Heart right ventricle (tissue), 16 donors: ENCODE data around the gene STAMBP. TPM values are rescaled to one million over a fixed set of nuclear protein-coding genes. Genes with fewer than 3 reads are reported as not detected.

ENCODE experiments used
- ATAC-seq, 8 donors: fragments of 200-7000 bp; cut with Tn5 transposase; one replicate each; pipeline ENCODE4 v1.9.1; 2020; ENCODE audit warnings: mild to moderate bottlenecking in 8 of 8, moderate library complexity in 8 of 8, moderate number of reproducible peaks in 1 of 8
- DNase-seq, 2 donors: peaks; one replicate each; pipeline ENCODE4 v3.0.0-alpha.2; 2020
- H3K27ac ChIP-seq, 10 donors: fragments of 200-600 bp; sonication (generic) in 2 of 10; one replicate each; pipeline versions ENCODE4 v1.5.0 to v1.8.0; 2020 to 2022; ENCODE audit warnings: mild to moderate bottlenecking in 3 of 10
- H3K27me3 ChIP-seq, 7 donors: fragments of 200-600 bp; one replicate each; pipeline ENCODE4 v1.8.0; 2021 to 2022; ENCODE audit warnings: mild to moderate bottlenecking in 2 of 7
- H3K36me3 ChIP-seq, 9 donors: fragments of 200-600 bp; sonication (generic) in 1 of 9; one replicate each; pipeline versions ENCODE4 v1.5.0 to v1.8.0; 2020 to 2022; ENCODE audit warnings: mild to moderate bottlenecking in 2 of 9
- H3K4me1 ChIP-seq, 9 donors: fragments of 200-600 bp; sonication (generic) in 1 of 9; one replicate each; pipeline versions ENCODE4 v1.5.0 to v1.8.0; 2020 to 2022; ENCODE audit warnings: mild to moderate bottlenecking in 4 of 9
- H3K4me3 ChIP-seq, 10 donors: fragments of 200-600 bp; sonication (generic) in 2 of 10; one replicate each; pipeline versions ENCODE4 v1.5.0 to v1.8.0; 2020 to 2022; ENCODE audit warnings: mild to moderate bottlenecking in 7 of 10, moderate library complexity in 2 of 10
- H3K9me3 ChIP-seq, 11 donors: fragments of 200-600 bp in 10 of 11; sonication (generic) in 2 of 11; one replicate each; pipeline versions ENCODE4 v1.5.0 to v1.8.0; 2013 to 2022; ENCODE audit warnings: mild to moderate bottlenecking in 2 of 11, control low read depth in 1 of 11, moderate library complexity in 1 of 11
- WGBS, 2 donors: extraction: QIAGEN DNeasy Blood & Tissue Kit; methylation state at CpG; one replicate each; pipeline ENCODE4 v1.1.7; 2013; ENCODE audit warnings: inconsistent platforms in 1 of 2; 5-methylcytosine and 5-hydroxymethylcytosine counted together
- intact Hi-C, 10 donors: fragments of 100-400 bp; cut with DNase I; formaldehyde crosslinking; loops; one replicate each; pipeline versions ENCODE4 v1.11.1 to v1.14.2; 2022
- polyA plus RNA-seq, 2 donors: library from polyadenylated mRNA; stranded (reverse); fragments of 200-250 nt; gene quantifications; one replicate each; pipeline ENCODE4 v1.2.3, GENCODE V29; 2013
- total RNA-seq, 10 donors: library from RNA; stranded (reverse); fragmentation: NEBNext Ultra II Directional in 3 of 10; extraction: Animal tissue kit (Norgen Biotek cat#: 25700) in 3 of 10; gene quantifications; one replicate each; pipeline versions ENCODE4 v1.2.1 to v1.2.4, GENCODE V29; 2021 to 2023
- TF ChIP-seq, protein P1 (sequence below), 9 donors: fragments of 200-600 bp; sonication (generic) in 2 of 9; IDR thresholded peaks; one replicate each; pipeline versions ENCODE4 v1.5.0 to v1.8.0; 2021 to 2022; ENCODE audit warnings: antibody characterized with exemption in 9 of 9, mild to moderate bottlenecking in 5 of 9, moderate library complexity in 1 of 9
- donor health status: Arrhythmogenic right ventricular cardiomyopathy.
- donor health status: ischemic (EF 13 %, LVEDD 7.1; RV severe dilation, severe dysfunction).
- donor health status: healthy with polysubstance abuse.
- donor health status: DM: no; HTN: yes; CAD: no.
- donor health status: DM: no; HTN: no; CAD: no.
- donor health status: ischemic (EF 25% LVEDD 6.9; RV normal size, moderate dysfunction).
- donor health status: ischemic (EF 25% LVEDD 5.7; RV mildly dilated, moderate dysfunction).
- donor health status: healthy.
- donor health status: DM: yes; HTN: yes; CAD: no.
- donor health status: Ischemic cardiomyopathy.
- donor health status: ischemic (EF 35%, LVEDD 5.7; RV mildly dilated, moderate dysfunction).
- donor health status: nonischemic (EF 11% LVEDD 7.7; RV severe dilation, severe dysfunction).
- donor health status: DM: yes; HTN: yes; CAD: no.
- donor health status: PGD.
- donor health status: ischemic (EF 29% LVEDD 5.4; RV normal size, mild dysfunction).
- donor health status: nonischemic (EF 23%, LVEDD 6.1; RV moderate dilation, normal function).

The STAMBP gene
- total and polyA plus RNA-seq, 12 donors: 12.1 to 37.5 (median 32.3) TPM

GRCh38 chr2:73811878-73812277, 16.9 kb upstream of the STAMBP start:
- TF ChIP-seq, protein P1, sequence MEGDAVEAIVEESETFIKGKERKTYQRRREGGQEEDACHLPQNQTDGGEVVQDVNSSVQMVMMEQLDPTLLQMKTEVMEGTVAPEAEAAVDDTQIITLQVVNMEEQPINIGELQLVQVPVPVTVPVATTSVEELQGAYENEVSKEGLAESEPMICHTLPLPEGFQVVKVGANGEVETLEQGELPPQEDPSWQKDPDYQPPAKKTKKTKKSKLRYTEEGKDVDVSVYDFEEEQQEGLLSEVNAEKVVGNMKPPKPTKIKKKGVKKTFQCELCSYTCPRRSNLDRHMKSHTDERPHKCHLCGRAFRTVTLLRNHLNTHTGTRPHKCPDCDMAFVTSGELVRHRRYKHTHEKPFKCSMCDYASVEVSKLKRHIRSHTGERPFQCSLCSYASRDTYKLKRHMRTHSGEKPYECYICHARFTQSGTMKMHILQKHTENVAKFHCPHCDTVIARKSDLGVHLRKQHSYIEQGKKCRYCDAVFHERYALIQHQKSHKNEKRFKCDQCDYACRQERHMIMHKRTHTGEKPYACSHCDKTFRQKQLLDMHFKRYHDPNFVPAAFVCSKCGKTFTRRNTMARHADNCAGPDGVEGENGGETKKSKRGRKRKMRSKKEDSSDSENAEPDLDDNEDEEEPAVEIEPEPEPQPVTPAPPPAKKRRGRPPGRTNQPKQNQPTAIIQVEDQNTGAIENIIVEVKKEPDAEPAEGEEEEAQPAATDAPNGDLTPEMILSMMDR (IDR thresholded peaks at IDR 0.05): no peak
- Histone ChIP-seq H3K9me3 (no peaks in the 10 kb centered on the region), H3K36me3 (no peaks in the 10 kb centered on the region), H3K27me3 (peaks cover 0 to 14% (median 0%) of the 10 kb centered on the region in 7 donors), H3K4me3 (no peak overlapping the region), H3K4me1 (no peaks in the 10 kb centered on the region), H3K27ac (no peak overlapping the region)
- ATAC-seq (no peak), DNase-seq (no peak)
- intact Hi-C loops: no loop called here

GRCh38 chr2:73812635-73813034, 16.1 kb upstream of the STAMBP start:
- no peaks in the 10 kb centered on the region for H3K4me1 ChIP-seq
- ATAC-seq (no peak), DNase-seq (no peak)
- H3K36me3 ChIP-seq: no peaks in the 10 kb centered on the region
- H3K9me3 ChIP-seq: no peaks in the 10 kb centered on the region
- TF ChIP-seq, protein P1 (IDR thresholded peaks at IDR 0.05): no peak
- no peak overlapping the region for H3K27ac ChIP-seq
- intact Hi-C loops: no loop called here
- peaks cover 0 to 14% (median 0%) of the 10 kb centered on the region in 7 donors for H3K27me3 ChIP-seq
- no peak overlapping the region for H3K4me3 ChIP-seq

- Histone ChIP-seq H3K36me3 (no peaks in the 10 kb centered on the region), H3K4me3 (no peak overlapping the region), H3K27me3 (peaks cover 0 to 14% (median 0%) of the 10 kb centered on the region in 7 donors), H3K27ac (no peak overlapping the region), H3K9me3 (no peaks in the 10 kb centered on the region), H3K4me1 (no peaks in the 10 kb centered on the region)
- WGBS, 2 donors: 87 to 88% methylated on average over 18 of the region's 18 CpGs
- ATAC-seq (peak in 1 of 8 donors; percentile 34), DNase-seq (no peak)
- intact Hi-C loops: no loop called here
- TF ChIP-seq, protein P1 (IDR thresholded peaks at IDR 0.05): no peak
Measured at GRCh38 chr2:73818296-73818695, 10.5 kb upstream of the STAMBP start.

- ATAC-seq: no peak
- Histone ChIP-seq H3K4me1 (peaks cover 0 to 4% (median 0%) of the 10 kb centered on the region in 9 donors), H3K9me3 (no peaks in the 10 kb centered on the region), H3K4me3 (no peak overlapping the region), H3K36me3 (no peaks in the 10 kb centered on the region), H3K27ac (no peak overlapping the region), H3K27me3 (peaks cover 0 to 5% (median 0%) of the 10 kb centered on the region in 7 donors)
- TF ChIP-seq, protein P1 (IDR thresholded peaks at IDR 0.05): no peak
- no peak for DNase-seq
- WGBS, 2 donors: 16 to 22% methylated on average over 2 of the region's 2 CpGs
- intact Hi-C loops: loop anchor here in 2 of 10 donors (10.0 kb wide), 6 partner anchors 104 to 514 kb away; partner anchors contain the start of genes BOLA3 (in 2 of the 2), TET3 (in 2 of the 2) and DGUOK (in 1 of the 2)
Measured at GRCh38 chr2:73821227-73821626, 7.5 kb upstream of the STAMBP start.
